ENCODE results near the gene LILRB4. TPM values are rescaled to one million over a fixed set of nuclear protein-coding genes. Genes with fewer than 3 reads are reported as not detected.
A peak's percentile ranks its signal among the peaks of the same experiment; 100 is the strongest.
"Not testable (repeated sequence)": the region's sequence is repeated elsewhere in the genome, so short reads cannot be mapped to it uniquely, and the experiment has no call there.

LILRB4 gene
- total and polyA plus RNA-seq, 10 donors: 11.2 to 40.3 (median 24.8) TPM

DNA sequence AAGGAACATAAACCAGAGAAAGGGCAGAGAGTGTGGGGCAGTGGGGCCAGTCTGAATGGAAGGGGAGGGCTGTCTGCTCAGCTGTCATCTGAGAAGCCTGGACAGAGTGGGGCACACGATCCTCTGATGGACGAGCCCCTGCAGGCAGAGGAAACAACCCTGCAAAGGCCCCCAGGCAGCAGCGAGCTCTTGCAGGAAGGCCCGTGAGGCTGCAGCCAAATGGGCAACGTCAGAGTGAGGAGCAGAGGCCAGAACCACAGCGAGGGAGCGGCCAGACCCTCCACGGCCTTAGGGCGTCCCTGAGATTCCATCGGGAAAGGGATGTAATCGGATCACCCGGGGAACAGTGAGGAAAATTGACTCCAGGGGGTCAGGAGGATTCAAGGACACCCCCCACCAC, 26.7 kb upstream of the LILRB4 start:
- Histone ChIP-seq H3K36me3 (peaks cover 0 to 58% (median 7%) of the 10 kb centered on the region in 6 donors), H3K4me1 (peaks cover 0 to 10% (median 0%) of the 10 kb centered on the region in 6 donors), H3K27me3 (replicated peaks in 1 of 7) (peaks cover 0 to 17% (median 0%) of the 10 kb centered on the region in 7 donors)
- H3K27ac ChIP-seq; H3K9me3 ChIP-seq; H3K4me3 ChIP-seq; DNase-seq; intact Hi-C loops (cut with DNase I; ENCODE audit: low total_unique reads): not testable (repeated sequence)
- peak in 1 of 3 donors; percentile 5 for TF ChIP-seq POLR2AphosphoS5 (IDR thresholded peaks at IDR 0.05)
- 38 to 54% (median 39%) methylated on average over 10 to 12 of the region's 12 CpGs for WGBS, 5 donors

DNA sequence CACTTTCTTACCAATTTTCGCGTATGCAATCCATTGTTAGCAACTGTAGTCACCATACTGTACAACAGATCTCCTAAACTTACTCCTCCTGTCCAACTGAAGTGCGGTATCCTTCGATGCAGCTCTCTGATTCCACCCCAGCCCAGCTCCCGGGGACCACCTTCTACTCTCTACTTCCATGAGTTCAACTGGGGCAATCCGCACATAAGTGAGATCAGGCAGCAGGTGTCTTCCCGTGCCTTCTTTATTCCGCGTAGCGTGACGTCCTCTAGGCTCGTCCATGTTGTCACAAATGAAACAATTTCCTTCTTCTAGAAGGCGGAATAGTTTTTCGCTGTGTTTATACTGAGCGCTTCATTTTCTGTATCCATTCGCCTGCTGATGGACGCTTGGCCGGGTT, 24.1 kb upstream of the LILRB4 start:
- H3K4me1 ChIP-seq: no peaks in the 10 kb centered on the region

DNA sequence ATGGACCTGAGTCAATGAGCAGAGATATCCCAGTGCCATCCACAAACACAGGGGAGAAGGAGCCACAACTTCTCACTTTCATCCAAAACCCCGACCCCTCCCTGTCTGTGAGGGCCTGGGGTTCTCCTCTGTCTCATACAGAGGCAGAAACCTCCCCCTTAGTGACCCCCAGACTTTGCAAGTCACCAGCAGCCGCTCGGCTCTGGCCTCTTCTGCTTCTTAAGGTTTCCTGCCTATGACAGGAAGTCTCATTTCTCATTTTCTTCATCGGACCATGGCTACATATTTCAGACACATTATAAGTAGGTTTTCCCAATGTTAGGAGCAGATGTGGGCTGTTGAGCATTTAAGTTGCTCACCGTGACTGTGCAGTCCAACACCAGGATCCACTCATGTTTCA, 19.8 kb upstream of the LILRB4 start:
- WGBS, 5 donors: 17 to 40% (median 24%) methylated on average over 5 of the region's 5 CpGs
- H3K36me3 ChIP-seq; H3K4me1 ChIP-seq; H3K4me3 ChIP-seq; H3K9me3 ChIP-seq; DNase-seq; intact Hi-C loops (cut with DNase I; ENCODE audit: low total_unique reads): not testable (repeated sequence)
- Histone ChIP-seq H3K27ac (peak overlapping the region in 3 of 8 donors; percentile 36 to 66 (median 57)), H3K27me3 (replicated peaks in 1 of 7) (peaks cover 0 to 14% (median 0%) of the 10 kb centered on the region in 7 donors)

More for the DNA sequence above, 24.1 kb upstream of the LILRB4 start:
- TF ChIP-seq, protein P1, sequence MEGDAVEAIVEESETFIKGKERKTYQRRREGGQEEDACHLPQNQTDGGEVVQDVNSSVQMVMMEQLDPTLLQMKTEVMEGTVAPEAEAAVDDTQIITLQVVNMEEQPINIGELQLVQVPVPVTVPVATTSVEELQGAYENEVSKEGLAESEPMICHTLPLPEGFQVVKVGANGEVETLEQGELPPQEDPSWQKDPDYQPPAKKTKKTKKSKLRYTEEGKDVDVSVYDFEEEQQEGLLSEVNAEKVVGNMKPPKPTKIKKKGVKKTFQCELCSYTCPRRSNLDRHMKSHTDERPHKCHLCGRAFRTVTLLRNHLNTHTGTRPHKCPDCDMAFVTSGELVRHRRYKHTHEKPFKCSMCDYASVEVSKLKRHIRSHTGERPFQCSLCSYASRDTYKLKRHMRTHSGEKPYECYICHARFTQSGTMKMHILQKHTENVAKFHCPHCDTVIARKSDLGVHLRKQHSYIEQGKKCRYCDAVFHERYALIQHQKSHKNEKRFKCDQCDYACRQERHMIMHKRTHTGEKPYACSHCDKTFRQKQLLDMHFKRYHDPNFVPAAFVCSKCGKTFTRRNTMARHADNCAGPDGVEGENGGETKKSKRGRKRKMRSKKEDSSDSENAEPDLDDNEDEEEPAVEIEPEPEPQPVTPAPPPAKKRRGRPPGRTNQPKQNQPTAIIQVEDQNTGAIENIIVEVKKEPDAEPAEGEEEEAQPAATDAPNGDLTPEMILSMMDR (IDR thresholded peaks at IDR 0.05 in 8 of 11, conservative IDR thresholded peaks at IDR 0.05 in 3 of 11): no peak
- TF ChIP-seq POLR2A (IDR thresholded peaks at IDR 0.05) (no peak), POLR2AphosphoS5 (IDR thresholded peaks at IDR 0.05) (peak in 1 of 3 donors; percentile 27)
- Histone ChIP-seq H3K36me3 (peaks cover 0 to 36% (median 0%) of the 10 kb centered on the region in 6 donors), H3K9me3 (no peaks in the 10 kb centered on the region), H3K4me3 (no peak overlapping the region), H3K27ac (no peak overlapping the region), H3K27me3 (replicated peaks in 1 of 7) (peaks cover 0 to 12% (median 0%) of the 10 kb centered on the region in 7 donors)
- 91 to 95% (median 94%) methylated on average over 18 of the region's 18 CpGs for WGBS, 5 donors
- DNase-seq: no peak
- intact Hi-C loops (cut with DNase I; ENCODE audit: low total_unique reads): no loop called here

DNA sequence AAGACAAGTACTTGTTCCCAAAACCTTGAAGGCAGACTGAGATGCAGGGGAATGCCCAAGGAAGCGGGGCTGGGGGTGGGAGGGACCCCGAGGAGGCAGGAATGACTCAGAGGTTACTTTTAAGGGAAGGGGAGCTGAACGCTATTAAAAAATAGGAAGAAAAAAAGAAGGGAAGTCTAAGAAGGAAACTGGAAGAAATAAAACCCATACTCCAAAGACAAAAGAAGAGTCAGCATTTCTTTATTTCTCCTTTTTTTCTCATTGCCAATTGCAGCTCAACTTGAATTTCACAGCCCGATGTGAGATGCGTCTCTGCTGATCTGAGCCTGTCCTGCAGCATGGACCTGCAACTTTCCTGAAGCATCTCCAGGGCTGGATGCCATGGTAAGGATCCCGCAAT, 19.2 kb upstream of the LILRB4 start:
- DNase-seq: not testable (repeated sequence)
- peak overlapping the region in 4 of 8 donors; percentile 31 to 66 (median 57) for H3K27ac ChIP-seq

DNA sequence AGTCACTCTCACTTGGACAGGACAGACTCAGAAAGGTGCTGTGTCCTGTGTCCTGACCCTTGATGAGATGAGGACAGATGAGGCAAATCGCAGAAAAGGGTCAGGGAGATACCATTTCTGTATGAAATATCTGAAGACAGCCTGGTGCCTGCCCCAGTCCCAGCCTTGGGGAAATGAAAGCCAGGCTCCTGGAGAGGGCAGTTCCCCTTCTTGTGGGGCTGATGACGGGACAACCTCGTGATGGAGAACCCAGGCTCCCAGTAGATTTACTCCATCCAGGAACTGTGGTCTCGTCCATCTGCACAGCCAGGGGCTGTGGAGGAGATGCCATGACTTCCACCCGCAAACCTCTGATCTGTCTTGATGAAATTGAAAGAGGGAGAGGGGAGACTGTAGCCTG, 18.7 kb upstream of the LILRB4 start:
- Histone ChIP-seq H3K9me3 (no peaks in the 10 kb centered on the region), H3K4me3 (peak overlapping the region in 2 of 8 donors; percentile 6 to 12), H3K36me3 (no peaks in the 10 kb centered on the region), H3K4me1 (no peaks in the 10 kb centered on the region), H3K27me3 (replicated peaks in 1 of 7) (peaks cover 0 to 14% (median 0%) of the 10 kb centered on the region in 7 donors), H3K27ac (peak overlapping the region in 4 of 8 donors; percentile 31 to 66 (median 57))
- DNase-seq: no peak
- no peak for TF ChIP-seq POLR2A (IDR thresholded peaks at IDR 0.05)
- TF ChIP-seq, protein P1 (IDR thresholded peaks at IDR 0.05 in 8 of 11, conservative IDR thresholded peaks at IDR 0.05 in 3 of 11): no peak
- TF ChIP-seq POLR2AphosphoS5 (IDR thresholded peaks at IDR 0.05): peak in 1 of 3 donors; percentile 44
- intact Hi-C loops (cut with DNase I; ENCODE audit: low total_unique reads): no loop called here
- 55 to 76% (median 55%) methylated on average over 2 to 5 of the region's 5 CpGs for WGBS, 5 donors

More for the DNA sequence above, 19.2 kb upstream of the LILRB4 start:
- intact Hi-C loops (cut with DNase I; ENCODE audit: low total_unique reads); H3K4me3 ChIP-seq; H3K9me3 ChIP-seq; H3K4me1 ChIP-seq; H3K36me3 ChIP-seq: not testable (repeated sequence)
- WGBS, 5 donors: 28 to 59% (median 56%) methylated on average over 4 to 6 of the region's 6 CpGs
- peaks cover 0 to 14% (median 0%) of the 10 kb centered on the region in 7 donors for H3K27me3 ChIP-seq (replicated peaks in 1 of 7)

All from spleen (tissue), 11 donors.